Measurements from ENCODE around the gene NIPAL3. TPM values are rescaled to one million over a fixed set of nuclear protein-coding genes. Genes with fewer than 3 reads are reported as not detected.

Gene NIPAL3
- total RNA-seq, 1 donor from 2014 or later: 57.4 TPM

- DNase-seq (ENCODE audit: low spot score): peak; percentile 75
Observed at GRCh38 chr1:24390924-24391782, 24.4 kb upstream of the NIPAL3 start.

GRCh38 chr1:24391882-24392603 is 23.6 kb upstream of the NIPAL3 start:
- DNase-seq (ENCODE audit: low spot score): peak; percentile 62

- DNase-seq (ENCODE audit: low spot score): no peak
Observed at GRCh38 chr1:24392604-24392946, 23.0 kb upstream of the NIPAL3 start.

- DNase-seq (ENCODE audit: low spot score): no peak
Observed at GRCh38 chr1:24392982-24393650, 22.5 kb upstream of the NIPAL3 start.

GRCh38 chr1:24393892-24394291 is 21.7 kb upstream of the NIPAL3 start:
- DNase-seq (ENCODE audit: low spot score): no peak

GRCh38 chr1:24400065-24400464 is 15.5 kb upstream of the NIPAL3 start:
- no peak for DNase-seq (ENCODE audit: low spot score)

- DNase-seq (ENCODE audit: low spot score): no peak
Observed at GRCh38 chr1:24403806-24404205, 11.8 kb upstream of the NIPAL3 start.

GRCh38 chr1:24406788-24407187 is 8.8 kb upstream of the NIPAL3 start:
- no peak for DNase-seq (ENCODE audit: low spot score)

GRCh38 chr1:24409535-24409934 is 6.1 kb upstream of the NIPAL3 start:
- no peak for DNase-seq (ENCODE audit: low spot score)

- DNase-seq (ENCODE audit: low spot score): no peak
Observed at GRCh38 chr1:24410750-24411149, 4.9 kb upstream of the NIPAL3 start.

GRCh38 chr1:24411963-24412362 is 3.6 kb upstream of the NIPAL3 start:
- no peak for DNase-seq (ENCODE audit: low spot score)

- no peak for DNase-seq (ENCODE audit: low spot score)
Observed at GRCh38 chr1:24412408-24412807, 3.2 kb upstream of the NIPAL3 start.

GRCh38 chr1:24413350-24414163 is 2.0 kb upstream of the NIPAL3 start, which contains the start of gene STPG1:
TSS of gene STPG1 (minus strand) at chr1:24413782. CDS start at chr1:24401388, 12,394 bp downstream.
- peak; percentile 89 for DNase-seq (ENCODE audit: low spot score)

GRCh38 chr1:24414775-24415333 is 748 bp upstream of the NIPAL3 start:
- DNase-seq (ENCODE audit: low spot score): no peak

- DNase-seq (ENCODE audit: low spot score): no peak
Observed at GRCh38 chr1:24415910-24416665, 486 bp downstream of the NIPAL3 start.

GRCh38 chr1:24416666-24417391 is 1.2 kb downstream of the NIPAL3 start:
- no peak for DNase-seq (ENCODE audit: low spot score)

- no peak for DNase-seq (ENCODE audit: low spot score)
Observed at GRCh38 chr1:24417681-24418080, 2.1 kb downstream of the NIPAL3 start.

GRCh38 chr1:24418898-24419628 is 3.5 kb downstream of the NIPAL3 start:
- peak; percentile 58 for DNase-seq (ENCODE audit: low spot score)

GRCh38 chr1:24420547-24420946 is 4.9 kb downstream of the NIPAL3 start:
- no peak for DNase-seq (ENCODE audit: low spot score)

All from mucosa of gallbladder (tissue), 1 donor.